Measurements from ENCODE around the gene SMIM26.
"Not testable (repeated sequence)": the region's sequence is repeated elsewhere in the genome, so short reads cannot be mapped to it uniquely, and the experiment has no call there.

Gene SMIM26, protein sequence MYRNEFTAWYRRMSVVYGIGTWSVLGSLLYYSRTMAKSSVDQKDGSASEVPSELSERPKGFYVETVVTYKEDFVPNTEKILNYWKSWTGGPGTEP

DNA sequence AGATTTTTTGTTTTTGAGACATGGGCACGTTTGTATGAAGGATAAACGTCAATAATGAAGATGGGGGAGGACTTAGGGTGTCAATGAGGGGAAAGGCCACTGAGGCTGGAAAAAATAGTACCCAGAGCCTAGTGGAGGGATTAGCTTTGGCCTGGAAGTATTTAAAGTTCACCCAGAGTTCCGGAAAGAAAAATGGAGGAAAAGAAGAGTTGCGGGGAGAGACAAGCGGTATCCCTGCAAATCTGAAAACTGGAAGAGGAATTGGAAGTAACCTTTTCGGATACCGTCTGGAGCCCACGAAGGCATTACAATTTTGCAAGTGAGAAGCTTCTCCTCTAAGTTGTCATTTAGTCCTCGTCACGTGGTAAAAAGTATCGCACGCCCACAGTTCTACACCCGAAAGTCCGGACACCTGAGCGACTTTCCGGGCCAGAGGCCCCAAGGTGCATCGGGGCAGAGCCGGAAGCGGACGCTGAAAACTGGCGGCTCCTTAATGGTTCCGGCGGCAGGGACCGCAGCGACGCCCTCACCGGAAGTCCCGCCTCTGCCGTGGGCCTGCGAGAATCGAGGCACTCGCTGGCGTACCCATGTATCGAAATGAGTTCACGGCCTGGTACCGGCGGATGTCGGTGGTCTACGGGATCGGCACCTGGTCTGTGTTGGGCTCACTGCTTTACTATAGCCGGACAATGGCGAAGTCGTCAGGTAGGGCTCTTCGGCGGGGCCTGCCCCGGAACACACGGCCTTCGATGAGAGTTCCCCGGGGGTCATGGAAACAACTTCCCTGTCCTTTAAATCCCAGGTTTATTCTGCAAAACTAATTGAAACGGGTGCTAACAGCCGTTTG, at the start of gene SMIM26:
Gene SMIM26 (plus strand): TSS at position 541 of the 847 bp plus-strand sequence. CDS start 47 bp downstream, at position 588.
- DNase-seq: peak; percentile 76

DNA sequence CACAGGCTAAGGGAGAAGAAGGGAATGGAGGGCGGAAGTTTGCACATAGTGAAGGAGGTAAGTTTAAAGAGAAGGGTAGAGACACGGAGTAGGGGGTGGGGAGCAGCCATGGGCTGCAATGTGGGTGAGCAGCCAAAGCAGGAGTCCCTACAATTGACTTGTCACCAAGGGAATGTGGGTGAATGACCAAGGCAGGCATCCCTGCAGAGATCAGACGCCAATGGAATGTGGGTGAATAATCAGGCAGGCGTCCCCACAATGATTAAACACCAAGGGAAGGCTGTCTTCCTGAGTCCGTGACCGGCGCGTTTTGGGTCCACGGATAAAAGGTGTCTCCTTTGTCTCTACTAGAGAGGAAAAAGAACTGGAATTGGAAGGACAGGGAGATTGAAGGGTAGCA, 45.2 kb upstream of the SMIM26 start:
- not testable (repeated sequence) for DNase-seq

DNA sequence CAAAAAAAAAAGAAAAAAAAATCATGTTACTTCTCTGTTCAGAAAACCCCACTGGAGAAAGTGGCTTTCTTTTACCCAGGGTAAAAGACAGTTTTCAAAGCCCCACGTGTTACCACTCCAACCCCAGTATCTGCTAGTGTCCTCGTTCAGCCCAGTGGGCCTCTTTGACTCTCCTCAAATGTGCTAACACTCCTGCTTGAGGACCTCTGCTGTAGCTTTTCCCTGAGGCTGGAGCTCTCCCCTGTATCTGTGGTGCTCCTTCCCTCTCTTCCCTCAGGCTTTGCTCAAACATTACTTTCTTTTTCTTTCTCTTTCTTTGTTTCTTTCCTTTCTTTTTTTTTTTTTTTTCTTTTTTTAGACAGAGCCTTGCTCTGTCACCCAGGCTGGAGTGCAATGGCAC, 44.2 kb upstream of the SMIM26 start:
- no peak for DNase-seq

DNA sequence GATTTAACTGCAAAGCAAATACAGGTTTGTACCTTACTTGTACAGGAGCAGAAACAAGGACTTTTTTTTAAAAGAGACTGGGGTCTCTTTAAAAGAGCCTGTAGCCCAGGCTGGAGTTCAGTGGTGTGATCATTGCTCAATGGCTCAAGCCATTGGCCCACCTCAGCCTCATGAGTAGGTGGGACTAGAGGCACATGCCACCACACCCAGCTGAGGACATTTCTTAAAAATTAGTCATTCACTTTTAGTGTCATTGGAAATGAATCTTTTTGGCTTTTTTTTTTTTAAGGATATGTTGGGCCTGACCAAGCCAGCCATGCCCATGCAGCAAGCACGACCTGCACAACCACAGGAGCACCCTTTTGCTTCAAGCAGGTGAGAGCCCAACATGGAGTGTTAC, 42.6 kb upstream of the SMIM26 start:
- DNase-seq: no peak

DNA sequence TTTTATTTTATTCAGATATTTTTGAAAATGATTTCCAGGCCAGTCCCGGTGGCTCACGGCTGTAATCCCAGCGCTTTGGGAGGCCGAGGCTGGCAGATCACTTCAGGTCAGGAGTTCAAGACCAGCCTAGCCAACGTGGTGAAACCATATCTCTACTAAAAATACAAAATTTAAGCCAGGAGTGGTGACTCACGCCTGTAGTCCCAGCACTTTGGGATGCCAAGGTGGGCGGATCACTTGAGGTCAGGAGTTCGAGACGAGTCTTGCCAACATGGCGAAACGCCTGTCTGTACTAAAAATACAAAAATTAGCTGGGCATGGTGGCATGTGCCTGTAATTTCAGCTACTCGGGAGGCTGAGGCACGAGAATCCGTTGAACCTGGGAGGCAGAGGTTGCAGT, 40.5 kb upstream of the SMIM26 start:
- not testable (repeated sequence) for DNase-seq

DNA sequence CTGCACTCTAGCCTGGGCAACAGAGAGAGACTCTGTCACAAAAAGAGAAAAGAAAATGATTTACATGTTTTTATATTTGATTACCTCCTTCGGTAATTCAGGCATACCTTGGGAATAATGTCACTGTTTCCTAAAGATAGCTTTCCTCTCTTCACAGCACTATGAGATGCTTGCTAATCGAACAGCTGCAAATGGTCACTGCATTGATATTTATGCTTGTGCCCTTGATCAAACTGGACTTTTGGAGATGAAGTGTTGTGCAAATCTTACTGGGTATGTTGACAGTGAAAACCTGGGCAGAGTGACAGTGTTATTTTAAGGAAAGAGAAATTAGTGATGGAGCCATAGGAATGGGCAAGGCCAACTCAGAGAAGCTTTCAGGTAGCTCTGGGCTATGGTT, 39.9 kb upstream of the SMIM26 start:
- no peak for DNase-seq

DNA sequence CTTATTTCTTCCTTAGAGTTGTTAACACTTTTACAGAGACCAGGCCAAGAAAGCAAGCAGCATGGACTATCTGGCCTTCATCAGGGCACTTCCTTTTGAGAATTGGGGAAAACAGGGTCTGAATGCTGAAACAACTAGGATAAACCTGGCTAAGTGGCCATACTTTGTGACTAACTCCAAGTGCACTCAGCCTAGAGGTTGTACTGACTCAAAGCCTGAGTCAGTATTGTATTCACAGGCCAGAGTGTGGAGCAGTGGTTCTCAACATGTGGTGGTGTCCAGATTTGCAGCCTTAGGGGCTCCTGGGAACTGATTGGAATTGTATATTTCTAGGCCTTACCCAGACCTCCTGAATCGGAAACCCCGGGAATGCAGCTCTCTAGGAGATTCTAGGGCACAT, 39.4 kb upstream of the SMIM26 start:
- DNase-seq: no peak

DNA sequence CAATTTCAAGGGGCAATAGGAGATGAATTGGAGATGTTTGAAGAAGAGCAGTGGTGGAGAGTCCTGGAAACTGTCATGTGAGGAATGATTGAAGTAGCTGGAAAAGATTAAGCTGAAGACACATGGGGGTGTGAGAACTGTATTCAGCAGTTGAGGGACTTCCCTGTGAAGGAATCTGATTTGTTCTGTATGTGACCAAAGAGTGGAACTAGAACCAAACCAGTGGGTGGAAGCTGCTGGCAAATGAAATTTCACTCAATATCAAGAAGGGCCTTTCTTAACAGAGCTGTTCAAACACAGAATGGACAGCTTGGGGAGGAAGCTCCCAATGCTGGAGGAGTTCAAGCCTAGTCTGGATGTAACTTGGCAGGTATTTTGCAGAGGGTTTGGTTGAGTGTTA, 38.2 kb upstream of the SMIM26 start:
- no peak for DNase-seq

DNA sequence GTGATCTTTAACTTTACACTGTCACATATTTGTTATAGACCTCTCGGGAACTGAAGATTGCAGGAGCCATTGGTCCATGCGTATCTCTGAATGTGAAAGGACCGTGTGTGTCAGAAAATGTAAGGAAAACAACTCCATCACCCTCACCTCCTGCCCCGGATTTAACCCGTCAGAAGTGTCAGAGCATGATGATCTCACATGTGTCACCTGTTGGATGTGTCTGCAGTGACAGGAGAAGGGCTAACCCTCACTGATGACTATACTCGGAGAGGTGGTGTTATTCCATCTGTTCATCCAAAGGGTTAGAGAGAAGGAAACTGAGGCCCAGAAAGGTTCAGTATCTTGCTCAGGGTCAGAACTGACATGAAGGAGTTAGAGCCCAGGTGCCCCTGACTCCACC, 34.6 kb upstream of the SMIM26 start:
- DNase-seq: no peak

DNA sequence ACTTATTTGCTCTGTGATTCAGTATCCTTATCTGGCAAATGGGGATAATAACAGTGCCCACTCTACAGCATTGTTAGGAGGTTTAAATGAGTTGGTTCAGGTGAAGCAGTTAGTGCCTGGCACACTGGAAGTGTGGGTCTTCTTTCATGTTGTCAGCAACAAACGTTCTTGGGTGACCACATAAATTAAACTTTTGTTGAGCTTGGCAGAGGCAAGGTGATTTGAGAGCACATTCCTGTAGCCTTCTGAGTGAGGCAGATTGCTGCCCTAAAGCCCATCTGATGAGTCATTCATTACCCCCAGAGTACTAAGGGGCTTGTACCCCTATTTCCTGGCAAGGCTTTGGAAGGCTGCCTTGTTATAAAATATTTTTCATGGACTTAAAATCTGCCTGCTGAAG, 33.7 kb upstream of the SMIM26 start:
- DNase-seq: no peak

DNA sequence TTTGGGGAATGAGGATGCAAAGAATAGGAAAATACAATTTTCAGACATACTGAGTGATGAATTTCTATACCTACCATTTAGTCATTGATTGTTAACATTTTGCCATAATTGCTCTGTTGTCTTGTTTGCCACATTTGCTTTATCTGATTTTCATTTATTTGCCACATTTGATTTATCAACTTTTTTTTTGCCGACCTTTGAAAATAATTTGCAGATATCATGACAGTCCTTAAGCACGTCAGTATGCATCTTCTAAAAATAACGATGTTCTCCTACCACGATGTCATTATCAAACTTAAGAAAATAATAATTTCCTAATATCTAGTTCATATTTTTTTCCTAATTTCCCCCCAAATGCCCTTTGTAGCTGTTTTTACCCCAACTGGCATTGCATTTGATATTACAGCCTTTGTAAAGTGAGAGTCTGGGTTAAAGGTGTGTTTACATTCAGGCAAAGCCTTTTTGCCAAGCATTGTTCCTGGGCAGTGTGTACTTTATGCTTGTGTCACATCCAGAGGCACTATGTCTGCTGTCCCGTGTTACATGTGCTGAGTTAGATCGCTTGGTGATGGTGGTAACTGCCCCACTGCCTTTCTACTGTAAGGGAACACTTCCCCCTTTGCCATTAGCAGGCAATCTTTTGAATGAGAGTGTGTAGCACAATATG, 33.1 kb upstream of the SMIM26 start:
- DNase-seq: no peak

DNA sequence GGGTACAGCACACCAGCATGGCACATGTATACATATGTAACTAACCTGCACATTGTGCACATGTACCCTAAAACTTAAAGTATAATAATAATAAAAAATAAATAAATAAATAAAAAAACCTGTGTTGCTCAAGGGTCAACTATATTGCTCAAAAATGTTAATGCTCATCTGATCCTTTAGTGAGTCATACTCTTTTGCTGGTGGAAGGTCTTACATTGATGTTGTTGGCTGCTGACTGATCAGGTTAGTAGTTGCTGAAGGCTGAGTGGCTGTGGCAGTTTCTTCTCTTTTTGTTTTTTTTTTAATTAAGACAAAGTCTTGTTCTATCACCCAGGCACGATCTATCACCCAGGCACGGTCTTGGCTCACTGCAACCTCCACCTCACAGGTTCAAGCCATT, 29.6 kb upstream of the SMIM26 start:
- no peak for DNase-seq

DNA sequence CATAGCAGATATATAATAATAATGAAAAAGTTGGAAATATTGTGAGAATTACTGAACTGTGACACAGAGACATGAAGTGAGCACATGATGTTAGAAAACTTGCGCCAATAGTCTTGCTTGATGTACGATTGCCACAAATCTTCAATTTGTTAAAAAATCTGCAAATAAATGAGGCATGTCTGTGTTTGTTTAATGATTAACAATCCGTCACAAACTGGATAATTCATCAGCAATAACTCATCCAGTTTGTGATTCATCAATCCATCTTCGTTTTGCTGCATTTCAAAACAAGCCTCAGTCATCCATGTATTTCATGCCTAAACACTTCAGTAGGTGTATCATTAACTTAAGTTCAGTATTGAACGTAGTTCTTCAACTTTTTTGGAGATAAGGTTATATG, 25.5 kb upstream of the SMIM26 start:
- DNase-seq: no peak

DNA sequence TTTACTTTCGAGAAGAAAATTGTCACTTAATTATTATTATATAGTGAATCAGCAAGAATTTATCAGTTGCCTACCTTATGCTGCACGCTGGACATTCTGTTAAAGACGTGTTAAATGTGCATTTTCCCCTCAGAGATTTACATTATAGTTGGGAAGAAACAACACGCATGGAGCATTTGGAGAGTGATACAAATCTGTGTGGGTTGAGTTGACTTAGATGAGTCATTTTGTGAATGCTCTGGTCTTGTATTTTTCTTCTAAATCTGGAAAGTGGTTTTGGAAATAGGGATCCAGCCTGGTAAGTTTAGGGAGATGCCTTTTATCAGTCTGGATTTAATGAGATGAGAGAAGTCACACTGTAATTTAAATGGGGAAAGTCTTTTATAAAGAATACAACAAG, 24.0 kb upstream of the SMIM26 start:
- DNase-seq: no peak

DNA sequence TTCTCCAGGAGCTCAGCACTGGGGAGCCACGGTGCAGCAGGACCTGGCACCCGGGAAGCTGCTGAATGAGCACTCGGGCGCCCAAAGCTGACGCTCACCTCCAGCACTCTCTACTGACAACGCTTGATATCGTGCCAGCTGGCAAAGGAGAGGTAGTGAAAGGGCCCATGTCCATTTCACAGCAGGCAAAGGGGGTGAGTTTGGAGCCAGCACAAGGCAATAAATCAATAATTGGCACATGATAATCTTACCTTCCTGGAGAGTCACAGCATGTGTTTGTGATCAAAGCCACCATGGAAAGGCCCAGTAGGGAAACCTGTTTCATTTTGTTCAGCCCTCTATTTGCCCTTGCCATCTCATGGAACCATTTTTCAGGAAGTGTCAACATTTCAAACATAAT, 23.3 kb upstream of the SMIM26 start:
- no peak for DNase-seq

DNA sequence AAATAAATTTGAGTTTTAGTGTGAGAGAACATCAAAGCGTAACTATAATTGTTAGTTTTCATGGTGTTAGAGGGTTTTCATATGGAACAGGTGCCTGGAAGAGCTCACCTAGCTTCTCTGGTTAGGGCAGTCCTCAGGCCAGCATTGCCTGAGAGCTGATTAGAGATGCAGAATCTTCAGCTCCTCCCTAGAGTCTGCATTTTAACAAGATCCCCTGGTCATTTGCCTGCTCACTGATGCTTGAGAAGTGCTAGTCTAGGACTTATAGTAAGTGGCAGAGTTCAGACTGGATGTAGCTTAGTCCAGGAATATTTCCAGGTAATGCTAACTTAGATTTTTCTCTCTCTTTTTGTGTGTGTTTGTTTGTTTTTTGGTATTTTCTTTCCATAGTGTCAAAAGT, 21.7 kb upstream of the SMIM26 start:
- no peak for DNase-seq

DNA sequence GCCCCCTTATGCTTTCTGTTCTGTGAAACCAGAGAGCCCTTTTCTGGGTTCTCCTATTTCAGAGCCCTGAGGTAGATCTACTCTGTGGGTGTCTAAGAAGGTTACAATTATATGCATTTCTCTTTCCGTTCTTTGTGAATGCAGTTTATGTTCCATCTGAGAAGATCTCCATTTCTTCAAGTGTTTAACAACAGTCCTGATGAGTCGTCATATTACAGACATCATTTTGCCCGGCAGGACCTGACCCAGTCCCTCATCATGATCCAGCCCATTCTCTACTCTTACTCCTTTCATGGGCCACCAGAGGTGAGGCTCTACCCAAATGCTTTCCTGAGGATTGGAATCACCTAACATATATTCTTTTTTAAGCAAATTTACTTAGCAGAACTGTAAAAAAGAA, 18.8 kb upstream of the SMIM26 start:
- DNase-seq: no peak

DNA sequence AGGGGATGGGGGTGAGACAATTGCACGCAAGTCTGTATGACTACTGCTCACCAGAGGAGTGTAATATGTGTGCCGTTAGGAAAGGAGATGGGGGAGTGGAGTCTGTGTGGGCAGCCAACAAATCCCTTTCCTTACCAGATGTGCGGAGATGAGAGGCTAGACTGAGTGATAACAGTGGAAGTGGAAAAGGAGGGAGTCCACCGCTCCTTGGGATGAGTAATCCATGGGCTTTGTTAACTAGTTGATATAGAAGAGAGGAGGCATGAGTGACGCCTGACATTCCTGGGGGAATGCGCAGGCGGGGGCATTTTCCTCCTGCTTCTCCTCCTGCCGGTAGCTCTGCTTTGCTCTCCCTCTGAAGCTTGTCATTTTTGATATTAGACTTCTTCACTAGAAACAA, 13.5 kb upstream of the SMIM26 start:
- no peak for DNase-seq

DNA sequence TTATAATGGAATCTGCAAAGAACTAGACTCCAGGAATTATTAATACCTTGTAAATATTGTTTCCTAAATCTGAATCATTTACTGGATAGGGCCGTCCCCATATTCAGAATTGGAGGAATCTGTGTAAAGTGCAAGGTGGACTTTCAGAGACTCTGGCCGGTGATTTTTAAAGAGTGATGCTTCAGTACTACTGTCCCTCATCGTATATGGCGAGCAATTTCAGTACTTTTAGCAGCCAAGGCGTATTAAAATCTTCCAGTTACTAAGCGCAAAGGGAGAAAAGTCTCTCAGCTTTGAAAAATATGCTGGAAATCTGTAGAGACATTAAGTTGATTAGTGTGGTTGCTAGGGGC, 483 bp downstream of the SMIM26 start:
- no peak for DNase-seq

DNA sequence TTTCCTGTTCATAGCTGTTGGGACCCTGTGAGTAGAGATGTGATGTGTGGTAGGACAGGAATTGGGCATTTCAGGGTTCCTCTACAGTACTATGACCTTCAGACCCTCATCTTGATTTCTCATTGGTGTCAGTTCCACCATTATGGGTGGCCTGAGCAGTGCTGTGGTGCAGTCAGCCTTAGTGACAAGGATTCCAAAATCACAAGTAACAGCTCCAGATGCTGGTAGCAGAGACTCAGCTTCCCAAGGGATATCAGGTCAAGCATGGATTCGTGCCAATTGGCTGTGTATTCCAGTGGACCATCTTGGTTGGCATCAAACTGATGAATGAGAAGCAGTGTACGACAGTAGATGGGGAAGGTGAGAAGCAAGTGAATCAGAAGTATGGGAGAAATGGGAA, 3.8 kb downstream of the SMIM26 start:
- DNase-seq: no peak

DNA sequence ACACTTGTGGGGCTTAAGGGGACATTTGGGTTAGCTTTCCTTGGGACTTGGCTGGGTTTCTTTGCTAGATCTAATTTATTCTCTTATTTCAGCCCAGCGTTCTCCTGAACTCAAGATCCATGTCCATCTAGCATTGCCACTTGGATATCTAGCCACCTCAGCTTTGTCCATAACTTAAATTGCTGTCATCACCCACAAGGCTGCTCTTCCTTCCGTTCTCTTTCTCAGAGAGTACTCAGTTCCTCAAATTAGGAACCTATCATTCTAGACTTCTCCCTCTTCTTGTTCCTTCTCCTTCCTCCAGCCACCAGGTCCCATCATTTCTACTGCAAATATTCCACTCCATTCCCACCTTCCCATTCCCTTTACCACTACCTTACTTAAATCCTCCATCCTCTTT, 4.3 kb downstream of the SMIM26 start:
- no peak for DNase-seq

DNA sequence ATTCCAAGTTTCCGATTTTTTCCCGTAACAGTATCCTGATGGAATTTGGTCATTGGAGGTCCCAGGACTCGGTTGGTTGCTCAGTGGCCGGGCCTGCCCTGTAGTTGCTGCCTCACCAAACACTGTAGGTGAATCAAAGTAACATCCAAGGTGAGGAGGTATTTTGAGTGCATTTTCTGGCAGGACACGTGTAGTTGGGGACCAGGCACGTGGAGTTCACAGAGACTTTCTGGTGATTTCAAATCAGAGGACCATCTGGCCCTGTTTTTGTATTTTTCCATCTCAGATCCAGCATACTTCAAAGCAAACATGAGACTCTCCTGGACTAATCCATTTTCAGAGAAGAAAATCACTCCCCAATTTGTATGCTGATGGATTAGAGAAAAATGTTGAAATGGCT, 10.7 kb downstream of the SMIM26 start:
- DNase-seq: no peak

DNA sequence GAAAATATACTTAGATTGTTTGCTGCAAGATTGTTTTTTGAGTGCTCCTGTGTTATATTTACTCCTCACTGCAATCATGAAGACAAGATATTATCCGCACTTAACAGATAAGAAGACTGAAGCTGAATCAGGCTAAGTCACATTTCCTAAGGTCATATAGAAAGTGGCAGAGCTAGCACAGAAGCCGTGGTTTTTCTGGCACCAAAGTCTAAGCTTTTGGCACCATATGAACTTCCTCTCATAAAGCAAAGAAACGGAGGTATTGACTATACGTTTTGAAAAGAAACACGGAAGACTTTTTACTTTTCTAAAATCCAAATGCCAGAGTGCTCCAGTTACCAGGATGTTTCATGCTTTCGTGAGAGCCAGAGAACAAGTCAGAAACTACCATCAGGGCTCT, 11.3 kb downstream of the SMIM26 start:
- no peak for DNase-seq

DNA sequence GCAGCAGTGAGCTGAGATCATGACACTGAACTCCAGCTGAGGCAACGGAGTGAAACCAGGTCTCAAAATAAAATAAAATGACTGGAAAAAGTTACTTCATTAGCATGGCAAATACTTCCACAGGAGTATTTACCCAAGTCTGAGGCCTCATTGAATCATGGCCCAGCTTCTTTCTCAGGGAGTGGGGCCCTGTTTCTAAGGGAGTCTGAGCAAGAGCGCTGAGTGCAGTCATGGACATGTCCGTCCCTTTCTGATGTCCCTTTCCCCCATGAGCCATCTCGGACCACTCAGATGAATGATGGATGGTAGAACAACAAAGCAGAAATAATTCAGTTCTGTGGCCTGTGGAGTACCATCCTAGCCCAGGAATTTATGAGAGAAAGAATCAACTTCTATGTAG, 12.8 kb downstream of the SMIM26 start:
- DNase-seq: no peak

DNA sequence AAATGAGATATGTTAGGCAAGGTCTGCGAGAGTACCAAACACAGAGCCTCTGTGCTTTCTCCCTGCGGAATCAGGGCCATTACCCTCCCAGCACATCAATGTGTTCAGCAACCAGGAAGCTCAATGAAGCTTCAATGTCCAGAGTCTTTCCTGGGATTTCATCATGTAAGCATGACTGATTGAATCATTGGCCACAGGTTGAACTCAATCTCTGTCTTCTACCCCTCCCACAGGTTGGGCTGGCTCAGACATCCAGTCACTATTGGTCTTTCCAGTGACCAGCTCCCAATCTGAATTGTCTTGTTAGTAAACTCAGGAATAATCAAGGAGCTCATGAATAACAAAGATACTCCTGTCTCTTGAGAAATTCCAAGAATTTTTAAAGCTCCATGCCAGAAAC, 17.9 kb downstream of the SMIM26 start:
- DNase-seq: no peak

Measured in NCI-H1694 (cell line).